HEK293 (cell line): ENCODE data around the gene TMEM134.

Experiments
- CTCF ChIA-PET: fragments of 350-600 bp; formaldehyde crosslinking; extraction: SDS; loops from one replicate; lab custom pipeline; 2021; ENCODE audit warnings: antibody characterized with exemption; lab: Yijun Ruan, JAX
- POLR2A ChIA-PET: fragments of 300-600 bp; formaldehyde crosslinking; extraction: SDS; loops from one replicate; lab custom pipeline; 2020; ENCODE audit warnings: antibody characterized with exemption, inconsistent platforms; lab: Yijun Ruan, JAX
- H3K27ac ChIP-seq: fragments of 200-500 bp; sonication (Bioruptor generic); 2 replicates; pipeline ENCODE4 v1.5.1; 2014; ENCODE audit warnings: low read depth, low read length, control low read depth, inconsistent platforms; ENCODE audit errors: extremely low read depth
- H3K36me3 ChIP-seq, 2 experiments: fragments of 200-500 bp in 1 of 2; sonication (Bioruptor generic) in 1 of 2; 1 replicate in 1 of 2; 2 replicates in 1 of 2; pipeline ENCODE4 v1.5.1; 2014 to 2017; ENCODE audit warnings: inconsistent platforms in 2 of 2, low read length in 2 of 2; ENCODE audit not compliant: control insufficient read depth in 2 of 2, insufficient read depth in 1 of 2
- H3K4me1 ChIP-seq: fragments of 200-500 bp; sonication (Bioruptor generic); 2 replicates; pipeline ENCODE4 v1.5.1; 2014; ENCODE audit warnings: mild to moderate bottlenecking, low read length, inconsistent platforms; ENCODE audit not compliant: control insufficient read depth, insufficient read depth
- H3K4me3 ChIP-seq: 2 replicates; pipeline ENCODE4 v1.5.1; 2011; ENCODE audit warnings: low read depth, mild to moderate bottlenecking, control low read depth, low read length, moderate library complexity
- H3K9me3 ChIP-seq: fragments of 200-500 bp; sonication (Bioruptor generic); 2 replicates; pipeline ENCODE4 v1.5.1; 2014; ENCODE audit warnings: low read depth, low read length, inconsistent platforms; ENCODE audit not compliant: control insufficient read depth, insufficient read depth
- KLF16 ChIP-seq: fragments of 450-650 bp; formaldehyde crosslinking; IDR thresholded peaks from 2 replicates; pipeline ENCODE4 v1.5.1; 2017; ENCODE audit warnings: missing biosample characterization, missing genetic modification characterization
- MYNN ChIP-seq: fragments of 450-650 bp; formaldehyde crosslinking; IDR thresholded peaks from 2 replicates; pipeline ENCODE4 v1.5.1; 2016; ENCODE audit warnings: missing biosample characterization, missing genetic modification characterization, borderline replicate concordance
- REST ChIP-seq: fragments of 450-650 bp; formaldehyde crosslinking; IDR thresholded peaks from 2 replicates; pipeline ENCODE4 v1.5.1; 2016; ENCODE audit warnings: missing biosample characterization, missing genetic modification characterization
- ZBTB20 ChIP-seq: fragments of 450-650 bp; formaldehyde crosslinking; IDR thresholded peaks from 2 replicates; pipeline ENCODE4 v1.5.1; 2016; ENCODE audit warnings: missing biosample characterization, missing genetic modification characterization
- ZFHX2 ChIP-seq: fragments of 450-650 bp; formaldehyde crosslinking; conservative IDR thresholded peaks from 2 replicates; pipeline ENCODE4 v1.5.1; 2016; ENCODE audit warnings: missing biosample characterization, missing genetic modification characterization
- ZNF121 ChIP-seq: fragments of 450-650 bp; formaldehyde crosslinking; IDR thresholded peaks from 2 replicates; pipeline ENCODE4 v1.5.1; 2016; ENCODE audit warnings: missing biosample characterization, missing genetic modification characterization
- ZNF174 ChIP-seq: fragments of 450-650 bp; formaldehyde crosslinking; IDR thresholded peaks from 2 replicates; pipeline ENCODE4 v1.5.0; 2017; ENCODE audit warnings: missing biosample characterization, mild to moderate bottlenecking, missing genetic modification characterization
- ZNF311 ChIP-seq: fragments of 450-650 bp; formaldehyde crosslinking; IDR thresholded peaks from 2 replicates; pipeline ENCODE4 v1.5.1; 2017; ENCODE audit warnings: missing biosample characterization, missing genetic modification characterization, borderline replicate concordance
- ZNF350 ChIP-seq: fragments of 450-650 bp; formaldehyde crosslinking; IDR thresholded peaks from 2 replicates; pipeline ENCODE4 v1.5.0; 2017; ENCODE audit warnings: missing biosample characterization, mild to moderate bottlenecking, missing genetic modification characterization
- ZNF391 ChIP-seq: fragments of 450-650 bp; formaldehyde crosslinking; IDR thresholded peaks from 2 replicates; pipeline ENCODE4 v1.5.1; 2016; ENCODE audit warnings: low read depth, missing biosample characterization, missing genetic modification characterization, borderline replicate concordance
- ZNF394 ChIP-seq: fragments of 450-650 bp; formaldehyde crosslinking; IDR thresholded peaks from 2 replicates; pipeline ENCODE4 v1.5.1; 2016; ENCODE audit warnings: missing biosample characterization, missing genetic modification characterization, mild to moderate bottlenecking, moderate library complexity, borderline replicate concordance
- ZNF449 ChIP-seq: fragments of 450-650 bp; formaldehyde crosslinking; IDR thresholded peaks from 2 replicates; pipeline ENCODE4 v1.5.1; 2017; ENCODE audit warnings: missing biosample characterization, mild to moderate bottlenecking, missing genetic modification characterization, moderate library complexity
- ZNF518A ChIP-seq: fragments of 450-650 bp; formaldehyde crosslinking; conservative IDR thresholded peaks from 2 replicates; pipeline ENCODE4 v1.5.1; 2016; ENCODE audit warnings: low read depth, missing biosample characterization, missing genetic modification characterization
- ZNF521 ChIP-seq: fragments of 450-650 bp; formaldehyde crosslinking; IDR thresholded peaks from 2 replicates; pipeline ENCODE4 v1.5.1; 2017; ENCODE audit warnings: missing biosample characterization, mild to moderate bottlenecking, missing genetic modification characterization
- ZNF555 ChIP-seq: fragments of 450-650 bp; formaldehyde crosslinking; conservative IDR thresholded peaks from 2 replicates; pipeline ENCODE4 v1.5.1; 2017; ENCODE audit warnings: missing biosample characterization, mild to moderate bottlenecking, missing genetic modification characterization, inconsistent platforms
- ZNF571 ChIP-seq: fragments of 450-650 bp; formaldehyde crosslinking; IDR thresholded peaks from 2 replicates; pipeline ENCODE4 v1.5.0; 2017; ENCODE audit warnings: missing biosample characterization, missing genetic modification characterization
- ZNF610 ChIP-seq: fragments of 450-650 bp; formaldehyde crosslinking; IDR thresholded peaks from 2 replicates; pipeline ENCODE4 v1.5.1; 2016; ENCODE audit warnings: missing biosample characterization, missing genetic modification characterization, borderline replicate concordance
- ZNF677 ChIP-seq: fragments of 450-650 bp; IDR thresholded peaks from 2 replicates; pipeline ENCODE4 v1.5.0; 2018; ENCODE audit warnings: missing biosample characterization, mild to moderate bottlenecking, missing genetic modification characterization, moderate library complexity
- ZSCAN4 ChIP-seq: fragments of 450-650 bp; formaldehyde crosslinking; IDR thresholded peaks from 2 replicates; pipeline ENCODE4 v1.5.1; 2017; ENCODE audit warnings: missing biosample characterization, missing genetic modification characterization

The TMEM134 gene

GRCh38 chr11:67451658-67451976 is 17.4 kb downstream of the TMEM134 start (continued):
- TF ChIP-seq ZFHX2 = no peak
- TF ChIP-seq MYNN (tag by site-specific recombination) = no peak
- TF ChIP-seq ZNF391 (tag by site-specific recombination) = no peak
- TF ChIP-seq ZNF571 (tag by site-specific recombination) = no peak

GRCh38 chr11:67450796-67451657 is 18.0 kb downstream of the TMEM134 start:
- no peak for TF ChIP-seq ZNF350 (tag by site-specific recombination)
- no peak for TF ChIP-seq ZNF449 (tag by site-specific recombination)
- TF ChIP-seq, all 188 proteins: peak for 0
- no peak overlapping the region for H3K27ac ChIP-seq
- no peaks in the 10 kb centered on the region for H3K36me3 ChIP-seq
- POLR2A ChIA-PET = interaction anchor here (1.8 kb wide), 1 partner anchor 14 kb away, joined by 4 read pairs; the partner anchor contains the start of gene PTPRCAP
- H3K4me3 ChIP-seq = no peak overlapping the region
- CTCF ChIA-PET = interaction anchor here (0.6 to 0.7 kb wide), 3 partner anchors 10 to 181 kb away, joined by 3 to 4 read pairs (median 4); no protein-coding TSS in a partner anchor
- H3K4me1 ChIP-seq = no peaks in the 10 kb centered on the region
- no peaks in the 10 kb centered on the region for H3K9me3 ChIP-seq

- no peak overlapping the region for H3K27ac ChIP-seq
- no peak overlapping the region for H3K4me3 ChIP-seq
- no peaks in the 10 kb centered on the region for H3K4me1 ChIP-seq
- H3K9me3 ChIP-seq = no peaks in the 10 kb centered on the region
- CTCF ChIA-PET = interaction anchor here (0.7 kb wide), 1 partner anchor 16 kb away, joined by 3 read pairs; no protein-coding TSS in a partner anchor
- POLR2A ChIA-PET = no interaction called here
- no peaks in the 10 kb centered on the region for H3K36me3 ChIP-seq
- no peak for TF ChIP-seq ZNF394
- TF ChIP-seq ZBTB20 (tag by site-specific recombination) = no peak
- no peak for TF ChIP-seq ZNF555 (tag by site-specific recombination)
- TF ChIP-seq ZNF610 (tag by site-specific recombination) = no peak
- no peak for TF ChIP-seq ZSCAN4
- no peak for TF ChIP-seq REST (tag by site-specific recombination)
- no peak for TF ChIP-seq ZNF311 (tag by site-specific recombination)
- no peak for TF ChIP-seq ZNF518A (tag by site-specific recombination)
- no peak for TF ChIP-seq ZNF174 (tag by site-specific recombination)
- TF ChIP-seq ZNF521 = no peak
- TF ChIP-seq ZNF121 (tag by site-specific recombination) = no peak
- no peak for TF ChIP-seq KLF16 (tag by site-specific recombination)
- no peak for TF ChIP-seq ZNF677
Measured at GRCh38 chr11:67449116-67449844, 19.8 kb downstream of the TMEM134 start.
